Measurements from ENCODE around the gene ZNF683.
"Not testable (repeated sequence)": the region's sequence is repeated elsewhere in the genome, so short reads cannot be mapped to it uniquely, and the experiment has no call there.

Gene ZNF683

GRCh38 chr1:26337206-26337535 lies 35.4 kb downstream of the ZNF683 start:
- DNase-seq (ENCODE audit: low spot score), result no peak

DNA sequence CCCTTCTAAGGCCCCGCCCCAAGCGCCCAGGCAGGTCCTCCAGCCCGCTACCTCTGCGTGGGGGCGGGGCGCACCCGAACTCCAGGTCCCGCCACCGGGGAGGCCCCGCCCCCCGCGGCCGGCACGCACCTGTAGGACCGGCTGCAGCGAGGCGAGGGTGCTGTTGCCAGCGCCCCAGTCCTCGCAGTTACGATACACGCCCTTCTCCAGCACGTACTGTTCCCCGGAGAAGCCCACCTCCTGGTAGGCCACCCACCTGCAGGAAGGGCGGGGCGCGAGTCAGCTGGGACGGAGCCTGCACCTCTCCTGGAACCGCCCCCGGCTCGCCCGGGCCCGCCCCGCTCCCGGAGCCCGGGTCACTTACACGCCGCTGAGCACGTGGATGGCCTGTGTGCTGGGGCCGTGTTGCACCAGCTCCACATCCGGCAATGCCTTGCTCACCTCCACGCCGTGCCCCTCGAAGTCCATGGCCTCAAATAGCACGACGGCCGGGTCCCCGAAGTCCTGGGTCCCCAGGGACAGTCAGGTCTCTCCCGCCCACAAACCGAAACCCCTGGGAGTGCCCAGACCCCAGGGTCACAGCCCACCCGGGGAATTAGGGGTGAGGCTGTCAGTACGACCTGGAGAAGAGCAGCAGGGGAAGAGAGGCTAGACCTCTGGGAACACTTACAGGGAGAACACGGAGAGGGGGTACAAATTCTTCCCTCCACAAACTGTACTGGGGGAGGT lies 35.9 kb downstream of the ZNF683 start:
- peak; percentile 81 for DNase-seq (ENCODE audit: low spot score)

- no peak for DNase-seq (ENCODE audit: low spot score)
These were observed 36.6 kb downstream of the ZNF683 start for GRCh38 chr1:26335774-26336476.

DNA sequence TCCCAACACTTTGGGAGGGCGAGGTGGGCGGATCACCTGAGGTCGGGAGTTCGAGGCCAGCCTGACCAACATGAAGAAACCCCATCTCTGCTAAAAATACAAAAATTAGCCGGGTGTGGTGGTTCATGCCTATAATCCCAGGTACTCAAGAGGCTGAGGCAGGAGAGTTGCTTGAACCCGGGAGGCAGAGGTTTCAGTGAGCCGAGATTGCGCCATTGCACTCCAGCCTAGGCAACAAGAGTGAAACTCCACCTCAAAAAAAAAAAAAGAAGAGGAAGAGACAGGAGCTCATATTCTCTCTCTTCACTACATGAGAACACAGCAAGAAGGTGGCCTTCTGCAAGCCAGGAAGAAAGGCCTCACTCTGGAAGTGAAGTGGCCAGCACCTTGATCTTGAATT lies 39.2 kb downstream of the ZNF683 start:
- DNase-seq (ENCODE audit: low spot score), result not testable (repeated sequence)

- no peak for DNase-seq (ENCODE audit: low spot score)
These were observed 42.3 kb downstream of the ZNF683 start for GRCh38 chr1:26330276-26330675.

GRCh38 chr1:26329380-26329779 lies 43.2 kb downstream of the ZNF683 start:
- DNase-seq (ENCODE audit: low spot score), result not testable (repeated sequence)

DNA sequence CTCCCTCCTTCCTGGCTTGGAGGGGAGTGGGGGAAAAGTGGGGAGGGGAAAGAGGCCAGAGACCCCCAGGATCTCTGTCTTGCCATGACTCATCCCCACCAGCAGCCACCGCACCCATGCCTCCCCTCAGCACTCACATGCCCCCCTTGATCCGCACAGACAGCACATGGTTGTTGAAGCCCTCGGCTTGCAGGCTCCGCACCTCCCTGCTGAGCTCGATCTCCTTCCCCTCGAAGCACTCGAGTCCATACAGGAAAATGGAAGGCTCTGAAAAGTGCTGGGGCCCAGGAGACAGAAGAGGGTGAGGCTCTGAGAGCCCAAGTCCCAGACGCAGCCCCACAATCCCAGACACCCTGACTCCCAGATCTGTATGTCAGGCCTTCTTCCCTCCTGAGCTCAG lies 44.0 kb downstream of the ZNF683 start:
- no peak for DNase-seq (ENCODE audit: low spot score)

DNA sequence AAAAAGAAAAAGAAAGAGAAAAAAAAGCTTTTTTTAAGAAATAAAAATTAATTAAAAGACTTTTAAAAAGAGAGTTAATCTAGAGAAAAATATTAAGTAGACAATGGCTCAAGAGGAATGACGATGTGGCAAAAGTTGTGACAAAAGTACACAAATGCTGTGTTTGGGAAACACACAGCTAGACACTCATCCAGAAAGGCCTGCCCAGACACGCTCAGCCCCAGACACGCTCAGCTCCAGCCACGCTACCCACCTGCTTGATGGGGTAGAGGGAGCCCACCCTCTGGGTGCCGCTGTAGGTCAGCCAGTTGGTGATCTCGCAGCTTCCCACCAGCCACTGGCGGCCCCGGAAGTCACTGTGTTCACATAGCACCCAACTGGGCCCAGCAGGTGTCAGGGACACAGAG lies 44.6 kb downstream of the ZNF683 start:
- no peak for DNase-seq (ENCODE audit: low spot score)

GRCh38 chr1:26324550-26324949 lies 48.0 kb downstream of the ZNF683 start:
- no peak for DNase-seq (ENCODE audit: low spot score)

GRCh38 chr1:26323382-26323781 lies 49.2 kb downstream of the ZNF683 start:
- no peak for DNase-seq (ENCODE audit: low spot score)

DNA sequence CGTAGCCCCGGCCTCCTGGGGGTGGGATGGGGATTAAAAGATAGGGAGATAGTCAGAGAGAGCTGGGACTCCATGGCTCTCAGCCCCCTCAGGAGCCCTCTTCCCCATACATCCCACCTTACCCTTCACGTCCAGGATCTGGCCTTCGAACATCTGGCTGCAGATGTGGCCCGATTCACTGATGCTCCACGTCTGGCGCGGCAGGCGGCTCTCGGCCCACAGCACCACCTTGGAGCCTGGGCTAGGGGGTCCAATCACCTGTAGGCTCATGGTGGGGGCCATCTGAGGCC lies 50.6 kb downstream of the ZNF683 start:
- DNase-seq (ENCODE audit: low spot score), result no peak

GRCh38 chr1:26321315-26322041 lies 51.1 kb downstream of the ZNF683 start:
- DNase-seq (ENCODE audit: low spot score), result peak; percentile 93

DNA sequence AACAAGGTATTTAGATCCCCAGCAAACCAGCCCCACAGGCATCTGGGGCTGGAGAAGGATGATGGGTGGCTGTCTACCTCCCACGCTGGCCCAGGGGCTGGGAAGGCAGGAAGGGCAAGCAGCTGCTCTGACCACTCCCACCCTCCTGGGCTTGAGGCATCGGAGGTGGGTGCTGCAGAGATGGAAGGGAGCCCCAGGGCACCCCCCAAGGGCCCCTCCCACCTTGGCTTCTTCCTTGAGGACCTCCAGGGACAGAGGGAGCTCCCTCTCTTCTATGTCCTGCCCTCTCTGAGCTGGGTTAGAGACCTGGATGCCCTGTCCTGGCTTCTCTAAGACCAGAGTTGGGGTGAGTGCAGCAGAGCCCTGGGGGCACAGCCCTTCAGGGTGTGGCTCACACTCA lies 51.7 kb downstream of the ZNF683 start:
- DNase-seq (ENCODE audit: low spot score), result no peak

- peak; percentile 53 for DNase-seq (ENCODE audit: low spot score)
These were observed 54.0 kb downstream of the ZNF683 start for GRCh38 chr1:26318338-26319064.

DNA sequence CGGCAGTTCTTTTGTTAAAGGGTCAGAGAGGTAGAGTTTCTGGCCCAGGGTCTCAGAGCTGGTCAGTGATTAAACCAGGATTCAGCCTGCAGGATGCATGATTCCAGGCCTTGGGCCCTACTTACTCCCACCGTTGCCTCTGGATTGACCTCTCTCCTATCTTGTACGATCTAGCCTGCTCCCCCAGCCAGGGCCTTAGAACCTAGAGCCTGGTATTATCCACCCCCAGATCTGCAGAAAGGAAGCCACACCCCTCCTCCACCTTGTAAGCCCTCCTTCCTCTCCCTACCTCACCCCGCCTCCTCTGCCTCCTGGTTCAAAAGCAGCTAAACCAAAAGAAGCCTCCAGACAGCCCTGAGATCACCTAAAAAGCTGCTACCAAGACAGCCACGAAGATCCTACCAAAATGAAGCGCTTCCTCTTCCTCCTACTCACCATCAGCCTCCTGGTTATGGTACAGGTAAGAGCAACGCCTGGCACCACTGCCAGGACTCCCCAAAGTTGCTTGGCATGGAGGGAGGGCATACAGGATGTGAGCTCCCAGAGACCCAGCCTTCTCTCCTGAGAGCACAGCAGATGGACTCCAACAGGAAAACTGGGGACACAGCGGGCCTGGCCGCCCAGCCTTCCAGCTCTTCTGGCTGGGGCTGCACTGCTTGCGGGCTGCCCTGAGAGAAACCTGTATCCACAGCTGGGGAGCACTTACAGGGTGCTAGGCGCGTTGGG lies 54.8 kb downstream of the ZNF683 start, which contains the start of gene CD52:
Gene CD52 (plus strand): TSS at position 347 of the 726 bp plus-strand sequence. CDS start 60 bp downstream, at position 407.
- DNase-seq (ENCODE audit: low spot score), result no peak

DNA sequence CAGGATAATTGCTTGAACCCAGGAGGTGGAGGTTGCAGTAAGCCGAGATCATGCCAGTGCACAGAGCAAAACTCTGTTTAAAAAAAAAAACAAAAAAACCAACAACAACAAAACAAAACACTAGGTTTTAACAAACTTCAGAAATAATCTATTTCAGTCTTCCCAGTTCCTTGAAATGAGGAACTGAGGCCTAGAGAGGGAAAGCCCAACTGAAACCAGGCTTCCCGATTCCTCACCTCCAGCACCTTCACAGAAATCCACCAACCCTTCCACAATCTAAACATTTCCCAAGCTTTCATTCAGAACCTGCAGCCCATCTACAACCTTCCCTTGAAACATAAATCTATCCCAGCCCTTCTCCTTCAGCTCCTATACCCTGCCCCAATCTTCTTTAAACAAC lies 55.4 kb downstream of the ZNF683 start:
- no peak for DNase-seq (ENCODE audit: low spot score)

DNA sequence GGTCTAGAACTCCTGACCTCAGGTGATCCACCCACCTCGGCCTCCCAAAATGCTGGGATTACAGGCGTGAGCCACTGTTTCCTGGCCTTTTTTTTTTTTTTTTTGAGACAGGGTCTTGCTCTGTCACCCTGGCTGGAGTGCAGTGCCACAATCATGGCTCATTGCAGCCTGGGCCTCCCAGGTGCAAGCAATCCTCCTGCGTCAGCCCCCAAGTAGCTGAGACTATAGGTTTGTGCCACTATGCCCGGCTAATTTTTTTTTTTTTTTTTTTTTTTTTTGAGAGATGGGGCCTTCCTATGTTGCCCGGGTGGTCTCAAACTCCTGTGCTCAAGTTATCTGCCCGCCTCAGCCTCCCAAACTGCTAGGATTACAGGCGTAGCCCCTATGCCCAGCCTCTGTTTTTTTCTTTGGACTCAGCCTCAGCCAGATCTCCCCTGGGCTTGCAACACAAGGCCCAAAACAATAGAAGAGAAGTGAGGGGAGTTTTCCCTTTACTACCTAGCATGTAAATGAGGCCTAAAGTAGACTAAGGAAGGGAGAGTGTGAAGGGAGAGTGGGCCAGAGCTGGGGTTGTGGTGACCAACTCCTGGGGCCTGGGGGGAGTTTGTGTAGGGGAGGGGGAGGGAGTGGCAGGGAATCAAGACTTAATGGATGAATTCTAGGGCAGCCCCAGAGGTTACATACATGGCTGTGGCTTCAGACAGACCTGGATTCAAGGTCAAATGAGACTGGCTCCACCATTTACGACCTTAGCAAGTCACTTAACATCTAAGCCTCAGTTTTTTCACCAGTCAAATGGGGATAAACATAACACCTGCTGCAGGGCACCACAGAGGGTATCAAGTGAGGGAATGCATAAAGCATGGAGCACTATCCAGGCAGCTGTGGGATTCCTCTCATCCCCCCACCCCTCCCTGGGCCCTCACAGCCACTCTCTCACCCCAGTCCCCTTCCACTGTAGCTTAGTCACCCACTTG lies 56.4 kb downstream of the ZNF683 start:
- no peak for DNase-seq (ENCODE audit: low spot score)

GRCh38 chr1:26314501-26314900 lies 58.0 kb downstream of the ZNF683 start:
- no peak for DNase-seq (ENCODE audit: low spot score)

Measured in hematopoietic multipotent progenitor cell treated with erythropoietin and hydrocortisone succinate and interleukin-3 and kit ligand, for 15 days (in vitro differentiated cells).